SH-SY5Y (cell line): Measurements from ENCODE around the gene GSAP.

Experiments
- GATA2 ChIP-seq: IDR thresholded peaks from 2 replicates; pipeline ENCODE4 v1.6.1; 2011; ENCODE audit warnings: mild to moderate bottlenecking, low read depth, low read length
- GATA3 ChIP-seq: IDR thresholded peaks from 2 replicates; pipeline ENCODE4 v1.6.1; 2011; ENCODE audit warnings: low read depth, mild to moderate bottlenecking, low read length, moderate library complexity

DNA sequence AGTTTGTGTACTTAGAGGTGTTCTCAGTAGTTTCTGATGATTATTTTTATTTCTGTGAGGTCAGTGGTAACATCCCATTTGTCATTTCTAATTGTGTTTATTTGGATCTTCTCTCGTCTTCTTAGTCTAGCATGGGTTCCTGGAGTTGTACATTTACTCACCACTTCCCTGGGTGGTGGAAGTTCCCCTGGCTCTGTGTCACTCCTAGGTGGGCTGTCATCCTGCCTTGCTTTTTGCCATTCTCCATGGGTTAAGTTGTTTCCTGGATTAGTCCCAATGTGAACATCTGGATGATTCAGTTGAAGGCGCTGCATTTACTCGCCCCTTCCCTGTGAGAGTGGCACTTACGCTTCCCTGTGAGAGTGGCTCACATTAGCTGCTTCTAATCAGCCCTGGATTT, 48.2 kb downstream of the GSAP start:
- TF ChIP-seq GATA2 (no peak), GATA3 (no peak)
